ENCODE data around the gene PCSK5. TPM values are rescaled to one million over a fixed set of nuclear protein-coding genes. Genes with fewer than 3 reads are reported as not detected.

The PCSK5 gene
- total RNA-seq, 2 donors from 2014 or later: 2.5 to 3.5 TPM

- H3K9me3 Mint-ChIP-seq: no peaks in the 10 kb centered on the region
- TF ChIP-seq CTCF (conservative IDR thresholded peaks at IDR 0.05): no peak
- DNase-seq: no peak
Observed at GRCh38 chr9:76101075-76101474, 210.6 kb downstream of the PCSK5 start.

GRCh38 chr9:76101491-76101890 is 211.0 kb downstream of the PCSK5 start:
- TF ChIP-seq CTCF (conservative IDR thresholded peaks at IDR 0.05): no peak
- Histone ChIP-seq H3K36me3 (ENCODE audit: control insufficient read depth, insufficient read depth, low read length) (no peaks in the 10 kb centered on the region), H3K27ac (ENCODE audit: low read depth, low read length) (no peak overlapping the region), H3K27me3 (ENCODE audit: control insufficient read depth, insufficient read depth, low read length, poor library complexity, severe bottlenecking) (no peaks in the 10 kb centered on the region), H3K4me1 (ENCODE audit: control insufficient read depth, insufficient read depth, low read length) (no peaks in the 10 kb centered on the region), H3K9ac (ENCODE audit: extremely low read depth, low read length, poor library complexity, severe bottlenecking) (no peak overlapping the region), H3K9me3 (ENCODE audit: control insufficient read depth, low read length) (no peaks in the 10 kb centered on the region), H3K4me3 (ENCODE audit: low read length) (no peak overlapping the region)
- H3K9me3 Mint-ChIP-seq: no peaks in the 10 kb centered on the region
- 91 to 100% methylated on average over 1 of the region's 1 CpG for WGBS, 2 experiments (ENCODE audit: insufficient coverage in 1 of 2, insufficient read length in 1 of 2)
- DNase-seq: no peak
- no peak overlapping the region for H3K27ac Mint-ChIP-seq
- no peak overlapping the region for H3K4me3 Mint-ChIP-seq
- H3K4me1 Mint-ChIP-seq: peaks cover 6% of the 10 kb centered on the region
- H3K36me3 Mint-ChIP-seq (ENCODE audit: low read depth): no peaks in the 10 kb centered on the region
- H3K27me3 Mint-ChIP-seq (ENCODE audit: insufficient read depth): no peaks in the 10 kb centered on the region

More at GRCh38 chr9:76101075-76101474, 210.6 kb downstream of the PCSK5 start:
- Histone ChIP-seq H3K27me3 (ENCODE audit: control insufficient read depth, insufficient read depth, low read length, poor library complexity, severe bottlenecking) (no peaks in the 10 kb centered on the region), H3K27ac (ENCODE audit: low read depth, low read length) (no peak overlapping the region), H3K9me3 (ENCODE audit: control insufficient read depth, low read length) (no peaks in the 10 kb centered on the region), H3K4me1 (ENCODE audit: control insufficient read depth, insufficient read depth, low read length) (no peaks in the 10 kb centered on the region), H3K36me3 (ENCODE audit: control insufficient read depth, insufficient read depth, low read length) (no peaks in the 10 kb centered on the region), H3K4me3 (ENCODE audit: low read length) (no peak overlapping the region), H3K9ac (ENCODE audit: extremely low read depth, low read length, poor library complexity, severe bottlenecking) (no peak overlapping the region)
- Mint-ChIP-seq H3K27me3 (ENCODE audit: insufficient read depth) (no peaks in the 10 kb centered on the region), H3K36me3 (ENCODE audit: low read depth) (no peaks in the 10 kb centered on the region), H3K27ac (no peak overlapping the region), H3K4me3 (no peak overlapping the region), H3K4me1 (peaks cover 6% of the 10 kb centered on the region)
- 74 to 83% methylated on average over 3 to 5 of the region's 5 CpGs for WGBS, 2 experiments (ENCODE audit: insufficient coverage in 1 of 2, insufficient read length in 1 of 2)

- Histone ChIP-seq H3K27me3 (ENCODE audit: control insufficient read depth, insufficient read depth, low read length, poor library complexity, severe bottlenecking) (no peaks in the 10 kb centered on the region), H3K9me3 (ENCODE audit: control insufficient read depth, low read length) (no peaks in the 10 kb centered on the region), H3K4me1 (ENCODE audit: control insufficient read depth, insufficient read depth, low read length) (no peaks in the 10 kb centered on the region), H3K4me3 (ENCODE audit: low read length) (no peak overlapping the region), H3K9ac (ENCODE audit: extremely low read depth, low read length, poor library complexity, severe bottlenecking) (no peak overlapping the region), H3K27ac (ENCODE audit: low read depth, low read length) (no peak overlapping the region), H3K36me3 (ENCODE audit: control insufficient read depth, insufficient read depth, low read length) (no peaks in the 10 kb centered on the region)
- no peak overlapping the region for H3K27ac Mint-ChIP-seq
- no peak for TF ChIP-seq CTCF (conservative IDR thresholded peaks at IDR 0.05)
- no peaks in the 10 kb centered on the region for H3K9me3 Mint-ChIP-seq
- H3K4me3 Mint-ChIP-seq: no peak overlapping the region
- no peaks in the 10 kb centered on the region for H3K27me3 Mint-ChIP-seq (ENCODE audit: insufficient read depth)
- H3K36me3 Mint-ChIP-seq (ENCODE audit: low read depth): no peaks in the 10 kb centered on the region
- no peak for DNase-seq
- 87 to 95% methylated on average over 4 of the region's 4 CpGs for WGBS, 2 experiments (ENCODE audit: insufficient coverage in 1 of 2, insufficient read length in 1 of 2)
- H3K4me1 Mint-ChIP-seq: peaks cover 6% of the 10 kb centered on the region
Observed at GRCh38 chr9:76101947-76102346, 211.5 kb downstream of the PCSK5 start.

Data from endodermal cell (in vitro differentiated cells).